Heart right ventricle (tissue), 16 donors: ENCODE measurements around the gene SARS2. TPM values are rescaled to one million over a fixed set of nuclear protein-coding genes. Genes with fewer than 3 reads are reported as not detected.

Experiments
- ATAC-seq, 8 donors: fragments of 200-7000 bp; cut with Tn5 transposase; one replicate each; pipeline ENCODE4 v1.9.1; 2020; ENCODE audit warnings: mild to moderate bottlenecking in 8 of 8, moderate library complexity in 8 of 8, moderate number of reproducible peaks in 1 of 8
- DNase-seq, 2 donors: peaks; one replicate each; pipeline ENCODE4 v3.0.0-alpha.2; 2020
- H3K27ac ChIP-seq, 10 donors: fragments of 200-600 bp; sonication (generic) in 2 of 10; one replicate each; pipeline versions ENCODE4 v1.5.0 to v1.8.0; 2020 to 2022; ENCODE audit warnings: mild to moderate bottlenecking in 3 of 10
- H3K27me3 ChIP-seq, 7 donors: fragments of 200-600 bp; one replicate each; pipeline ENCODE4 v1.8.0; 2021 to 2022; ENCODE audit warnings: mild to moderate bottlenecking in 2 of 7
- H3K36me3 ChIP-seq, 9 donors: fragments of 200-600 bp; sonication (generic) in 1 of 9; one replicate each; pipeline versions ENCODE4 v1.5.0 to v1.8.0; 2020 to 2022; ENCODE audit warnings: mild to moderate bottlenecking in 2 of 9
- H3K4me1 ChIP-seq, 9 donors: fragments of 200-600 bp; sonication (generic) in 1 of 9; one replicate each; pipeline versions ENCODE4 v1.5.0 to v1.8.0; 2020 to 2022; ENCODE audit warnings: mild to moderate bottlenecking in 4 of 9
- H3K4me3 ChIP-seq, 10 donors: fragments of 200-600 bp; sonication (generic) in 2 of 10; one replicate each; pipeline versions ENCODE4 v1.5.0 to v1.8.0; 2020 to 2022; ENCODE audit warnings: mild to moderate bottlenecking in 7 of 10, moderate library complexity in 2 of 10
- H3K9me3 ChIP-seq, 11 donors: fragments of 200-600 bp in 10 of 11; sonication (generic) in 2 of 11; one replicate each; pipeline versions ENCODE4 v1.5.0 to v1.8.0; 2013 to 2022; ENCODE audit warnings: mild to moderate bottlenecking in 2 of 11, control low read depth in 1 of 11, moderate library complexity in 1 of 11
- CTCF ChIP-seq, 9 donors: fragments of 200-600 bp; sonication (generic) in 2 of 9; IDR thresholded peaks; one replicate each; pipeline versions ENCODE4 v1.5.0 to v1.8.0; 2021 to 2022; ENCODE audit warnings: antibody characterized with exemption in 9 of 9, mild to moderate bottlenecking in 5 of 9, moderate library complexity in 1 of 9
- WGBS, 2 donors: extraction: QIAGEN DNeasy Blood & Tissue Kit; methylation state at CpG; one replicate each; pipeline ENCODE4 v1.1.7; 2013; ENCODE audit warnings: inconsistent platforms in 1 of 2; 5-methylcytosine and 5-hydroxymethylcytosine counted together
- intact Hi-C, 10 donors: fragments of 100-400 bp; cut with DNase I; formaldehyde crosslinking; loops; one replicate each; pipeline versions ENCODE4 v1.11.1 to v1.14.2; 2022
- polyA plus RNA-seq, 2 donors: library from polyadenylated mRNA; stranded (reverse); fragments of 200-250 nt; gene quantifications; one replicate each; pipeline ENCODE4 v1.2.3, GENCODE V29; 2013
- total RNA-seq, 10 donors: library from RNA; stranded (reverse); fragmentation: NEBNext Ultra II Directional in 3 of 10; extraction: Animal tissue kit (Norgen Biotek cat#: 25700) in 3 of 10; gene quantifications; one replicate each; pipeline versions ENCODE4 v1.2.1 to v1.2.4, GENCODE V29; 2021 to 2023
- donor health status: Arrhythmogenic right ventricular cardiomyopathy.
- donor health status: ischemic (EF 13 %, LVEDD 7.1; RV severe dilation, severe dysfunction).
- donor health status: healthy with polysubstance abuse.
- donor health status: DM: no; HTN: yes; CAD: no.
- donor health status: DM: no; HTN: no; CAD: no.
- donor health status: ischemic (EF 25% LVEDD 6.9; RV normal size, moderate dysfunction).
- donor health status: ischemic (EF 25% LVEDD 5.7; RV mildly dilated, moderate dysfunction).
- donor health status: healthy.
- donor health status: DM: yes; HTN: yes; CAD: no.
- donor health status: Ischemic cardiomyopathy.
- donor health status: ischemic (EF 35%, LVEDD 5.7; RV mildly dilated, moderate dysfunction).
- donor health status: nonischemic (EF 11% LVEDD 7.7; RV severe dilation, severe dysfunction).
- donor health status: DM: yes; HTN: yes; CAD: no.
- donor health status: PGD.
- donor health status: ischemic (EF 29% LVEDD 5.4; RV normal size, mild dysfunction).
- donor health status: nonischemic (EF 23%, LVEDD 6.1; RV moderate dilation, normal function).

Gene SARS2
- total and polyA plus RNA-seq, 12 donors, result 10.4 to 51.9 (median 18.9) TPM

- intact Hi-C loops, result loop anchor here in 3 of 10 donors (10.0 kb wide), 5 partner anchors 186 to 526 kb away; partner anchors contain the start of gene ACTN4 (in 1 of the 3)
- Histone ChIP-seq H3K9me3 (no peaks in the 10 kb centered on the region), H3K27me3 (no peaks in the 10 kb centered on the region), H3K4me3 (no peak overlapping the region), H3K36me3 (peaks cover 0 to 40% (median 17%) of the 10 kb centered on the region in 9 donors), H3K4me1 (no peaks in the 10 kb centered on the region), H3K27ac (no peak overlapping the region)
- TF ChIP-seq CTCF (IDR thresholded peaks at IDR 0.05), result no peak
- WGBS, 2 donors, result 68 to 69% methylated on average over 14 of the region's 14 CpGs
- DNase-seq (no peak), ATAC-seq (no peak)
Measured at GRCh38 chr19:38920602-38921419, 9.8 kb downstream of the SARS2 start.

- intact Hi-C loops, result loop anchor here in 3 of 10 donors (10.0 kb wide), 5 partner anchors 185 to 525 kb away; partner anchors contain the start of gene ACTN4 (in 1 of the 3)
- TF ChIP-seq CTCF (IDR thresholded peaks at IDR 0.05), result no peak
- Histone ChIP-seq H3K27ac (no peak overlapping the region), H3K27me3 (no peaks in the 10 kb centered on the region), H3K4me1 (no peaks in the 10 kb centered on the region), H3K4me3 (no peak overlapping the region), H3K9me3 (no peaks in the 10 kb centered on the region), H3K36me3 (peaks cover 0 to 37% (median 10%) of the 10 kb centered on the region in 9 donors)
- ATAC-seq, result no peak
- no peak for DNase-seq
- WGBS, 2 donors, result 62 to 63% methylated on average over 21 of the region's 21 CpGs
Measured at GRCh38 chr19:38919837-38920601, 10.5 kb downstream of the SARS2 start.

GRCh38 chr19:38918526-38918925 is 12.0 kb downstream of the SARS2 start:
- Histone ChIP-seq H3K4me1 (no peaks in the 10 kb centered on the region), H3K4me3 (no peak overlapping the region), H3K27me3 (no peaks in the 10 kb centered on the region), H3K27ac (no peak overlapping the region), H3K36me3 (peaks cover 0 to 22% (median 0%) of the 10 kb centered on the region in 9 donors), H3K9me3 (no peaks in the 10 kb centered on the region)
- no peak for TF ChIP-seq CTCF (IDR thresholded peaks at IDR 0.05)
- no peak for DNase-seq
- ATAC-seq, result no peak
- 89 to 93% methylated on average over 10 of the region's 10 CpGs for WGBS, 2 donors
- intact Hi-C loops, result no loop called here

- H3K27me3 ChIP-seq, result no peaks in the 10 kb centered on the region
- intact Hi-C loops, result no loop called here
Measured at GRCh38 chr19:38917921-38918491, 12.6 kb downstream of the SARS2 start.

More at GRCh38 chr19:38917921-38918491, 12.6 kb downstream of the SARS2 start:
- Histone ChIP-seq H3K4me1 (no peaks in the 10 kb centered on the region), H3K36me3 (peaks cover 0 to 21% (median 0%) of the 10 kb centered on the region in 9 donors), H3K27ac (no peak overlapping the region), H3K4me3 (no peak overlapping the region), H3K9me3 (no peaks in the 10 kb centered on the region)
- peak in 2 of 9 donors; percentile 7 to 14 for TF ChIP-seq CTCF (IDR thresholded peaks at IDR 0.05)
- ATAC-seq (peak in 1 of 8 donors; percentile 35), DNase-seq (no peak)
- 79% methylated on average over 13 of the region's 13 CpGs for WGBS, 2 donors
